Amygdala (tissue), 56 donors: ENCODE measurements around the gene POU2F3.
A peak's percentile ranks its signal among the peaks of the same experiment; 100 is the strongest.

Experiments used
- DNase-seq, 56 donors: peaks; one replicate each; lab custom pipeline; 2025; lab: John Stamatoyannopoulos, UW

The POU2F3 gene

GRCh38 chr11:120239713-120240640 is at the start of gene POU2F3:
POU2F3 (plus strand) TSS chr11:120240140; CDS start chr11:120240344, 204 bp downstream.
- no peak for DNase-seq

DNA sequence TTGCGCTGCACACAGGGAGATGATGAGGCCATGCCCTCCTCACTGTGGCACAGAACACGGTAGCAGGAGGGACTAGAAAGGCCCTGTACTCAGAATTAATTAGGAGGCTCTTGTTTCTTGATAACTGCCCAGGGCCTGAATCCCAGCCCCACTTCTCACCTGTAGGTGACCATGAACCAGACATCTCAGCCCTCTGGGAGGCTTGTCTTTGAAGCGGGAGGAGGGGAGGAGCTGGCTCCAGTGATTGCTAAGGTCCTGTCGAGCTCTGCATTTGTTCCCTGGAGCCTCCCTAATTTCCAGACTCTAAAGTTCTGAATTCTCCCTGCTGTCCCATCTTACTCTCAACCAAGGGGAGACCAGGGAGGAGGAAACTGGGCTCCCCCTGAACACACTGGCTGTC is 48.9 kb upstream of the POU2F3 start:
- DNase-seq = no peak

GRCh38 chr11:120192831-120193625 is 46.9 kb upstream of the POU2F3 start:
- no peak for DNase-seq

GRCh38 chr11:120194166-120194565 is 45.8 kb upstream of the POU2F3 start:
- no peak for DNase-seq

DNA sequence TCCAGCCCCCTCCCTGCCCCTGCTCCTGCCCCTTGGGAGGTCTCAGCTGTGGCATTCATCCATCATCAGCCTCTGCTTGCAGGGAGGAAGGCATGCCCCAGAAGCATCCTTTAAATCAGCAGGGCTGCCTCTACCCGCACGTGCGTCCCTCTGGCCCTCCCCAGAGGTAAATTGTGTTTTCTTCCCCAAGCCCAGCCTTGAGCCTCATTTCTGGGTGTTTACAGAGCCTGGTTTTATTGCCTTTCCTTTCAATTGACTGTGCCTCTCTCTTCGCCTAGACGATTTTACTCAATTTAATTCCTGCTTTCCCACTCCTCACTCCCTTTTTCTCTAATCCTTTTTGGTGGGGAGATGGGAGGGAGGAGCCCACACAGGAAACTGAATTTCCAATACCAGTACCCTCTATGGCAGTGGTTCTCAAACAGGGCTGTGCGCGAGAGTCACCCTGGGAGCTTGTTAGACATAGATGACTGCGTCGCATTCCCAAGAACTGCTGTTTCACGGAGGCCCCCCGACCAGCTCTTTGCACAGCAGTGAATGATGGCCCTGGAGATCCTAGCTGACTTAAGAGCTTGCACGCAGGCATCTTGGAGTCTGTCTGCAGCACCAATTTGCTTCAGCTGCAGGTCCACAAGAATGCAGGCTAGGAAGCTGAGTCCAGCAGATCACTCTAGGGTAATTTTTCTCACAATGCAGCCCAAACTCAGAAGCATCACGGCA is 44.2 kb upstream of the POU2F3 start:
- DNase-seq = no peak

DNA sequence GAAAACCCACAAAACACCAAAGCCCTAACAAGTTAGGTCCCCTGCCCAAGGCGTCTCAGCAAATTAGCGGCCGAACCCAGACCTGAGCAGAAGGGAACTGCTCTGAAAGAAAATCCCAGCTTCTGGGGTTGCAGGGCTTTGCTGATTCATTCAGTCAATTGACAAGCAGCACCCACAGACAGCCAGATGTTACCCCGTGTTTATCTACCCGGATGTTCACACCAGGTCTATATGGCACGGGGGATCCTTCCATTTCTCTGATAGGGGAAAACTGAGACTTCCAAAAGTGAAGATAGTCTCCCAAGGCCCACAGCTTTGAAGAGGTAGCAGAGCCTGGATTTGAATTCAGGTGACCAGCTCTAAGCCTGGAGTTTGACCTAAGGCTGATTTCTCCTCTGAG is 43.1 kb upstream of the POU2F3 start:
- DNase-seq = no peak

DNA sequence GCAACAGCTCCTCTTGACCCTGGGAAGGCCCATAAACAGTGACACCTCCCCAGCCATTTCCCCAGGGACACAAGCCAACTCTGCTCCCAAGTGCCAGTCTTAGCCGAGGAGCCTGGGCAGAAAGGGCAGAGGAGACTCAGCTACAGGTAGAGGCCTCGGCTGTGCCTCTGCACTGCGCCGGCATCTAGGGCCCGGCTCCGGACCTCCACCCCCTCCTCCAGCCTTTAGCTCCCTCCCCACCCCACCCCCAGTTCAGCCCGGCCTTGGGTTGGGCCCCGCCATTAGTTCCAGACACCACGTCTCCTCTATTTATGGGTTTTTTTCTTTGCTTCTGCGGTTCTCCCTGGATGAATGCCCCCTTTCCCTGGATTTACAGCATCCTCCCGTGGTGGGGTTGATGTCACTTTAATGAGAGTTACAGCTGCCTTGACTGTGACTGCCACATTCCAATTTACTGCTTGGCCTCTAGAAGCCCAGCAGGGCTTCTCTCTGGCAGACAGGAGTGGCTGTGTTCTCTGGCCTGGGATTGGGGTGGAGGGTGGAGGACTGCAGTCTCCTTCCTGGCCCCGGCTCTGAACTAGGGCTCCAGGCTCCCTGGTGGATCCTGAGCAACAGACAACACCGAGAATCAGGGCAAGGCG is 42.6 kb upstream of the POU2F3 start:
- peak in 8 of 56 donors; percentile 23 to 69 (median 35) for DNase-seq

DNA sequence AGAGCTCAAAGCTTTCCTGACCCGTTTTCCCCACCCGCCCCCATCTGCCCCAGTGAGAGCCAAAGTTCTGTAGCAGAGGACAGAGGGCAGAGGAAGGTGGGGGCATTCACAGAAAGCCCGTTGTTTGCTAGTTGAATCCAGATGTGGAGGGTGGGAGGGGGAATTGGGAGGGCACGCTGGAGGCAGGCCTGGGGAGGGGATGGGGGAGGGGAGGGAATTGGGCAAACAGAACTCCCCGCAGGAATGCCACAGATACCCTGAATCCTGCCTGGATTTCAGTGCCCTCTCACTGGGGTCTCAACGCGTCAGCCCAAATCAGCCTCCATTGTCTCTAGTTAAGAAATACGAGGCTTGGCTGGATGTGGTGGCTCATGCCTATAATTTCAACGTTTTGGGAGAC is 42.0 kb upstream of the POU2F3 start:
- DNase-seq = peak in 19 of 56 donors; percentile 14 to 69 (median 40)

- no peak for DNase-seq
Measured at GRCh38 chr11:120198403-120198786, 41.5 kb upstream of the POU2F3 start.

GRCh38 chr11:120198787-120199469 is 41.0 kb upstream of the POU2F3 start:
- DNase-seq = no peak

GRCh38 chr11:120199613-120200012 is 40.3 kb upstream of the POU2F3 start:
- no peak for DNase-seq

DNA sequence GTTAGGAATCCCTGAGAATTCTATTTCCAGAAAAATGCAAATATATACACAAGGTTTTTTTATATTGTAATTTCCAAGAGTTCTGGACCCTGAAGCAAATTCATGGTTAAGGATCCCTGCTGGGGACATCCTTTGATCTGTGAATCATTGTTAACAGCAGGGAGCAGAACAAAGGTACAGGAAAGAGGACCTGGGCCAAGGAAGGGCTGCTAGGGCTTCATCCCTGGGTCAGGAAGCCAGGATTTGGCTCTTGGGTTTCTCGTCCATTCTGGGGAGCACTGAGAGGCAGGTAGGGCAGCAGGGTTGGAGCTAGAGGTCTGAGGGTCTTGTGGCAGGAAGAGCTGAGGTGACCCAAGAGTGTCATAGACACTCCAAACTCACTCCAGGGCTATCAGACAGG is 39.3 kb upstream of the POU2F3 start:
- no peak for DNase-seq

GRCh38 chr11:120201653-120202052 is 38.3 kb upstream of the POU2F3 start:
- DNase-seq = no peak

DNA sequence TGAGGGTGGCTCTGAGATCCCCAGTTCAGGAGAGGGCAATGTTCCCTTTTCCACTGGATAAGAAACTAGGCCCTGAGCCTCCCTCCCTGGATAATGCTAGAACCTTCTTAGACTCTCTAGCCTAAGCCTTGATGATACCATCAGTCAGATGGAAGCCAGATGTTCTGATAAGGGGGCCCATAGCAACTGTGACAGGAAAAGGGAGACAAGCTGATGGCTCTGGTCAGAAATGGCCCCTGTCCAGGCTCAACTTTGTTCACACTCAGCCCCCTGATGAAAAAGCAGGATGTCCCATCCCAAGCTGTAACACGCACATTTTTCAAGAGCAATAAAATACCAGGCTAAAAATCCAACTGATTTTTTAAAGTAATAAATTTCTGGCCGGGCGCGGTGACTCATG is 36.3 kb upstream of the POU2F3 start:
- DNase-seq = no peak

- DNase-seq = no peak
Measured at GRCh38 chr11:120205596-120206161, 34.3 kb upstream of the POU2F3 start.

GRCh38 chr11:120207512-120207911 is 32.4 kb upstream of the POU2F3 start:
- no peak for DNase-seq

DNA sequence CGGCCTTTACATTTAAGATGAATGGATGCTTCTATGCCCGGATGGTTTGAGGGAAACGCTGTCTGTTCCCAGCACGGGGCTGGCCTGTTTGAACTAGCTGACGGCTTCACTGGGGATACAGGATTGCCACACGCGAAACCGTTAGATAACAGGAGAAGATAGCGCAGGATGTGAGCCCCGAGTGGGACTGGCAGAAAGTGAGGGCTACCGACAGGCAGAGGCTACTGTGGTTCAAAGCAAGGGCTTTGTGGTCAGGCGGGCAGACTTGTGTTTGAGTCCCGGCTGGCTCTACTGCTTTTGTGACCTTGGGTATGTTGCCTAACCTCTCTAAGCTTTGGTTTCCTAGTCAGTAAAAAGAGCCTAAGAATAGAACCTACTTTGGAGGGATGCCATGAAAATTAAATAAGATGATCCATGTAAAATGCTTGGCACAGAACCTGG is 31.9 kb upstream of the POU2F3 start:
- DNase-seq = peak in 1 of 56 donors; percentile 37

- no peak for DNase-seq
Measured at GRCh38 chr11:120208777-120209176, 31.2 kb upstream of the POU2F3 start.
